Measurements from ENCODE around the gene QRICH1.

DNA sequence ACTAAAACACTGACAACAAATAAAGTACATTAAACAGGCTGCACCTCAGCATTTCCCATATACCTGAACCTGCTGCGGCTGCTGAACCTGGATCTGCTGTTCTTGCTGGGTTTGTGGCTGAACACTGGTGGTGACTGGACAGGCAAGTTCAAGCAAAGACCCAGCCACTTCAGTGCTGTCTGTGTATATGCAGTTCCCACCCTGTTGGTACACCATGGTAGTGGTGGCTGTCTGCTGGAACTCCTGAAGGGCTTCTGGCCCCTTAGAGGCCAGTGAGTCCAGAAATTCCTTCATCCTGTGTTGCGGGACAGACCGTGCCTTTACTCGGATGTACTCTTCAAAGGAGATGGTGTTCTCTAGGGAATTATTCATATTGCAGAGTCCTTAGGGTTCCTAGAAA, 17.2 kb downstream of the QRICH1 start:
- TF ChIP-seq, protein P1, sequence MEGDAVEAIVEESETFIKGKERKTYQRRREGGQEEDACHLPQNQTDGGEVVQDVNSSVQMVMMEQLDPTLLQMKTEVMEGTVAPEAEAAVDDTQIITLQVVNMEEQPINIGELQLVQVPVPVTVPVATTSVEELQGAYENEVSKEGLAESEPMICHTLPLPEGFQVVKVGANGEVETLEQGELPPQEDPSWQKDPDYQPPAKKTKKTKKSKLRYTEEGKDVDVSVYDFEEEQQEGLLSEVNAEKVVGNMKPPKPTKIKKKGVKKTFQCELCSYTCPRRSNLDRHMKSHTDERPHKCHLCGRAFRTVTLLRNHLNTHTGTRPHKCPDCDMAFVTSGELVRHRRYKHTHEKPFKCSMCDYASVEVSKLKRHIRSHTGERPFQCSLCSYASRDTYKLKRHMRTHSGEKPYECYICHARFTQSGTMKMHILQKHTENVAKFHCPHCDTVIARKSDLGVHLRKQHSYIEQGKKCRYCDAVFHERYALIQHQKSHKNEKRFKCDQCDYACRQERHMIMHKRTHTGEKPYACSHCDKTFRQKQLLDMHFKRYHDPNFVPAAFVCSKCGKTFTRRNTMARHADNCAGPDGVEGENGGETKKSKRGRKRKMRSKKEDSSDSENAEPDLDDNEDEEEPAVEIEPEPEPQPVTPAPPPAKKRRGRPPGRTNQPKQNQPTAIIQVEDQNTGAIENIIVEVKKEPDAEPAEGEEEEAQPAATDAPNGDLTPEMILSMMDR (IDR thresholded peaks at IDR 0.05): no peak
- TF ChIP-seq POLR2AphosphoS5 (IDR thresholded peaks at IDR 0.05): no peak

Measured in suprapubic skin (tissue), 3 donors.